ENCODE measurements around the gene SCML1. TPM values are rescaled to one million over a fixed set of nuclear protein-coding genes. Genes with fewer than 3 reads are reported as not detected.
A peak's percentile ranks its signal among the peaks of the same experiment; 100 is the strongest.

The SCML1 gene
- total RNA-seq, 2 experiments from 2014 or later = 5.7 to 6.1 TPM

DNA sequence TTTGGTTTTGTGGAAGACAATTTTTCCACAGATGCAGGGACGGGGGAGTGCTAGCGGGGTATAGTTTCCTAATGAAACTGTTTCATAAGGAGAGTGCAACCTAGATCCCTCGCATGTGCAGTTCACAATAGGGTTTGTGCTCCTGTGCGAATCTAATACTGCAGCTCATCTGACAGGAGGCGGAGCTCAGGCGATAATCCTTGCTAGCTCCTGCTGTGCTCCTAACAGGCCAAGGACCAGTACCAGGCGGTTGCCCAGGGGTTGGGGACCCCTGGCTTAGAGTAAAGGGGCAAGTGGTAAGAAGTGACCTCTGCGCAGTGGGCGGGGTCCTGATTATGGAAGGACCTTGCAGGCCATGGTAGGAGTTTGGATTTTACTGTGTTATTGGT is 3.8 kb downstream of the SCML1 start:
- Mint-ChIP-seq H3K27ac (no peak overlapping the region), H3K4me1 (ENCODE audit: low read depth) (peaks cover 31% of the 10 kb centered on the region), H3K4me3 (no peak overlapping the region), H3K27me3 (ENCODE audit: low read depth) (peaks cover 19% of the 10 kb centered on the region), H3K36me3 (ENCODE audit: low read depth) (no peaks in the 10 kb centered on the region), H3K9me3 (ENCODE audit: insufficient read depth) (no peaks in the 10 kb centered on the region)
- ChIA-PET CTCF (no interaction called here), POLR2A (no interaction called here)
- no peak for ATAC-seq
- no peak for DNase-seq

DNA sequence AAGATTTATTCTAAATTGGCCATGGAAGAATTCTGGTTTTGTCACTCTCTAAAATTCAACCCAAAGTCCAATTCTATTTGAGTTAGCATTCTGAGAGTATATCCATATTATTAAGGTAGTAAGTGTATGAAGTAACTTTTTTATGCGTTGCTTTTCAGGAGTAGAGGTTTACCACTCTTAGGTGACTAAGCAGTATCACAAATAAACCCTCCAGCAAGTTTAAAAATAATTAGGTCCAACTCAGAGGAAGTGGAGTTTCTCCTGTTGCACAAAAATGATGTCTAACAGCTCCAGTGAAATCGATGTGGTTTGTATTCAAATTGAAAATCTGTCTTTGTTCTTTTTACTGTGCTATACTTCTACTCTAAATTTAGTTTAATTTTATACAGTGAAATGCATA is 6.6 kb downstream of the SCML1 start:
- Mint-ChIP-seq H3K27ac (no peak overlapping the region), H3K4me1 (ENCODE audit: low read depth) (peaks cover 17% of the 10 kb centered on the region), H3K9me3 (ENCODE audit: insufficient read depth) (no peaks in the 10 kb centered on the region), H3K27me3 (ENCODE audit: low read depth) (peaks cover 16% of the 10 kb centered on the region), H3K4me3 (no peak overlapping the region), H3K36me3 (ENCODE audit: low read depth) (no peaks in the 10 kb centered on the region)
- ChIA-PET POLR2A (no interaction called here), CTCF (interaction anchor here (1.1 kb wide), 1 partner anchor 209 kb away, joined by 3 read pairs; no protein-coding TSS in a partner anchor)
- ATAC-seq (no peak), DNase-seq (no peak)

DNA sequence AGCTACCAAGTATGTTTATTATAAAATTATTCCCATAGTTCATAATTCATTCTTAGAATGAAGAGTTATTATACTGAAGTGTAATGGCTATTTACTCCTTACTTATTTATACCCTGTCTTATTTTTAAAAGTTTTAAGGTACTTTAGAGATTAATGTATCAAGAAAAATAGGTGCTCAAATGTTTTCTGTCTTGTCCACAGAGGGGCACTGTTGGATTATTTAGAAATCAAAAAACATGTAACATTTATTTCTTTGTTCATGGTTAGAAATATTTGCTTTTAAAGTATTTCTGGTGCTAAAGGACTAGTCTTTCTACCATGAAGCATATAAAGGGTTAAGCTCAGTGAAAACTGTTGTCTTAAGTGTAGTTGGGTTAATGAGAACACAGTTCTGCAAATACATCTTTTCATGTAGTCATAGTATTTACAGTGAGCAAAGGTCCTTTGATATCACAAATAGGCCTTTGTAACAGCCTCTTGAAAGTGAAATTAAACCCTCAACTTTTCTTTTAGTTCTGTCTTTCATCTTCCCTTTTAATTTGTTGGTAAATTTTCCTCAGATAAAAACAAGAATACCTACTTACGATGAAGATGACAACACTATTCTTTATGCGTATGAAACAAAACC is 7.7 kb downstream of the SCML1 start:
- Mint-ChIP-seq H3K4me1 (ENCODE audit: low read depth) (peaks cover 8% of the 10 kb centered on the region), H3K9me3 (ENCODE audit: insufficient read depth) (no peaks in the 10 kb centered on the region), H3K36me3 (ENCODE audit: low read depth) (no peaks in the 10 kb centered on the region), H3K27ac (no peak overlapping the region), H3K4me3 (no peak overlapping the region), H3K27me3 (ENCODE audit: low read depth) (peaks cover 10% of the 10 kb centered on the region)
- ATAC-seq (no peak), DNase-seq (no peak)
- POLR2A ChIA-PET = no interaction called here
- CTCF ChIA-PET = interaction anchor here (1.1 to 1.3 kb wide), 2 partner anchors 210 to 632 kb away, joined by 3 to 4 read pairs; no protein-coding TSS in a partner anchor

DNA sequence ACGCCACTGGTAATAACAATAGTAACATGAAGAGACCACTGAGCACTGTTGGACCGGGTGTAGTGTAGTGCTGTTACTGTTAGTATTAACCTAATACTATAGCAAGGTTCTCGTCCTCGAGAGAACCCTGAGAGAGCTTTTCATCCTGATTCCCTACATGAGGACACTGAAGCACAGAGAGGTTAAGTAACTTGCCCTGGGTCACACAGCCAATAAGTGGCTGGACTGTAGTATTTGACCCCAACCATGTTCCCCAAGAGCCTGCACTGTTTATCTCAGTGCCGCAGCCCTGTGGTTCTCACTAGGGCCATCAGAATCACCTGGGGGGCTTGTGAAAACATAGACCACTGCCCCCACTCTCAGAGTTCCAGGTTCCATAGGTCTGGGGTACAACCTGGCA is 10.4 kb downstream of the SCML1 start:
- Mint-ChIP-seq H3K27ac (no peak overlapping the region), H3K9me3 (ENCODE audit: insufficient read depth) (no peaks in the 10 kb centered on the region), H3K27me3 (ENCODE audit: low read depth) (peaks cover under 1% of the 10 kb centered on the region), H3K4me1 (ENCODE audit: low read depth) (peaks cover 2% of the 10 kb centered on the region), H3K4me3 (no peak overlapping the region), H3K36me3 (ENCODE audit: low read depth) (peaks cover 6% of the 10 kb centered on the region)
- no peak for ATAC-seq
- ChIA-PET POLR2A (no interaction called here), CTCF (no interaction called here)
- no peak for DNase-seq

DNA sequence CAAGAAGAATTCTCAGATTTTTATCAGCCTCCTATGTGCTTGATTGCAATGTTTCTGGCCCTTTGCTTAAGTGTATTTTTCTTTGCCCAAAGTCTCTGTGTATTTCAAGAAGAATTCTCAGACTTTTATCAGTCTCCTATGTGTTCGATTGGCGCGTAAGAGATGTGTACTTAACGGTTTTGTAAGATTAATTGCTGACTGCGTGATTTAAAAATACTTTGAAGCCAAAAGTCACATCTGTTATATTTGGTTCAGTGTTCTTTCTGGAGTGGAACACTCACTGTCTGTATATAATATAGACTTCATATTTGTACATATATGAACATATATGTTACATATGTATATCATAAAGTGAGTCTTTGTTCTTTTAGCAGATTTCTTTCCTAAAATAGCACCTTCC is 11.4 kb downstream of the SCML1 start:
- ATAC-seq = no peak
- H3K27ac Mint-ChIP-seq = no peak overlapping the region
- H3K4me3 Mint-ChIP-seq = no peak overlapping the region
- CTCF ChIA-PET = no interaction called here
- H3K27me3 Mint-ChIP-seq (ENCODE audit: low read depth) = no peaks in the 10 kb centered on the region
- H3K36me3 Mint-ChIP-seq (ENCODE audit: low read depth) = peaks cover 6% of the 10 kb centered on the region
- POLR2A ChIA-PET = no interaction called here
- H3K9me3 Mint-ChIP-seq (ENCODE audit: insufficient read depth) = no peaks in the 10 kb centered on the region
- no peak for DNase-seq
- H3K4me1 Mint-ChIP-seq (ENCODE audit: low read depth) = peaks cover 2% of the 10 kb centered on the region

DNA sequence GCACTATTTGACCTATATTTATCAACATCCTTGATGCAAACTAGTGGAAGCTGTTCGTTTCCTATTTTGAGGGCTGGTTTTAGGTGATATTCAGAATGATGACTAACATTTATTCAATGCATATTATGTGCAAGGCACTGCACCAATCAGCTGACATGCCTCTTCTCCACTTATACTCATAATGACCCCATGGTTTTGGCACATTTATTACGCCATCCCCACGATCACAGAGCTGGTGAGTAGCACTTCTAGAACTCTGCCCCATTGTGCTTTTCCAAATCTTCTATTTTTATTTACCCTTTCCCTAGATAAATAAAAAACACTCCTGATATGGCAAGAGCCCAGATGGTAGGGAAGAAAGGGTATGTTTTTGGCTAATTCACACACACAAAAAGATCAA is 13.1 kb downstream of the SCML1 start:
- ChIA-PET CTCF (no interaction called here), POLR2A (no interaction called here)
- DNase-seq = no peak
- ATAC-seq = no peak
- Mint-ChIP-seq H3K4me1 (ENCODE audit: low read depth) (no peaks in the 10 kb centered on the region), H3K36me3 (ENCODE audit: low read depth) (peaks cover 6% of the 10 kb centered on the region), H3K27ac (no peak overlapping the region), H3K27me3 (ENCODE audit: low read depth) (no peaks in the 10 kb centered on the region), H3K9me3 (ENCODE audit: insufficient read depth) (no peaks in the 10 kb centered on the region), H3K4me3 (no peak overlapping the region)

DNA sequence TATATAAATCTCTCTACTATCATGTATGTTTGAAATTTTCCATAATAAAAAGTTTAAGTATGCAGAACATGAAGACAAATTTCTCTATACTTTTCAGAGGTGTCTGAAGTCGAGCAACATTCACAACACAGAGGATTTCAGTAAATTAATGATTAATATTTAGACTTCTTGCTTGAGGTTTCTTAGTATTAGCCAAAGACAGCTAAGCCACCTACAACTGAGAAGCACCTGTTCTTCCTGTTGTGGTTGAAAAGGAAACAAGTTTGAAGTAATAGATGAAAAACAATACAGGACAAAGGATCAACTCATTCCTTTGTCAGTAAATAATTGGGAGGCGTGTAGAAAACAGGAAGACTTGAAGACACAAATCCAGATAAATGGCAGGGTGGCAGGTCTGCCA is 21.1 kb downstream of the SCML1 start:
- ATAC-seq (no peak), DNase-seq (no peak)
- peaks cover 4% of the 10 kb centered on the region for H3K4me1 Mint-ChIP-seq (ENCODE audit: low read depth)
- H3K9me3 Mint-ChIP-seq (ENCODE audit: insufficient read depth) = no peaks in the 10 kb centered on the region
- no peaks in the 10 kb centered on the region for H3K27me3 Mint-ChIP-seq (ENCODE audit: low read depth)
- no peak overlapping the region for H3K27ac Mint-ChIP-seq
- ChIA-PET CTCF (no interaction called here), POLR2A (no interaction called here)
- H3K36me3 Mint-ChIP-seq (ENCODE audit: low read depth) = no peaks in the 10 kb centered on the region
- H3K4me3 Mint-ChIP-seq = no peak overlapping the region

DNA sequence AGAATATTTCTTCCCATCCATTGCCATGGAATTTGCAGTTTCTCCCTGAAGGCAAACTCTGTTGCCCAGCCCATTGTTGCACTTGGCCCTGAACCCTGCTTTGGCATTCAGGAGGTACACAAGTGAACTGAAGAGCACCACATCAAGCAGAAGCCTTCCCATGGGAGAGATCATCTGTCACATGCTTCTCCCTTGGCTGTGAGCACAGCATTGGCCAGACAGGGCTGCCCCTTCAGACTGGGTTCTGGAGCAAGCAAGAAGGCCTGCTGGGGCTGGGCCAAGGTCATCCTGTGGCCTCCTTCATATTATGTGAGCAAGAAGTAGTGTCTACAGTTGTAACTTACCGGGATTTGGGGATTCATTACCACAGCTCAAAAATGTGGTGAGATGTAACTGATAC is 22.7 kb downstream of the SCML1 start:
- peaks cover 4% of the 10 kb centered on the region for H3K4me1 Mint-ChIP-seq (ENCODE audit: low read depth)
- DNase-seq (no peak), ATAC-seq (no peak)
- no peaks in the 10 kb centered on the region for H3K9me3 Mint-ChIP-seq (ENCODE audit: insufficient read depth)
- no peak overlapping the region for H3K4me3 Mint-ChIP-seq
- no peaks in the 10 kb centered on the region for H3K27me3 Mint-ChIP-seq (ENCODE audit: low read depth)
- H3K36me3 Mint-ChIP-seq (ENCODE audit: low read depth) = no peaks in the 10 kb centered on the region
- POLR2A ChIA-PET = no interaction called here
- no peak overlapping the region for H3K27ac Mint-ChIP-seq
- CTCF ChIA-PET = no interaction called here

DNA sequence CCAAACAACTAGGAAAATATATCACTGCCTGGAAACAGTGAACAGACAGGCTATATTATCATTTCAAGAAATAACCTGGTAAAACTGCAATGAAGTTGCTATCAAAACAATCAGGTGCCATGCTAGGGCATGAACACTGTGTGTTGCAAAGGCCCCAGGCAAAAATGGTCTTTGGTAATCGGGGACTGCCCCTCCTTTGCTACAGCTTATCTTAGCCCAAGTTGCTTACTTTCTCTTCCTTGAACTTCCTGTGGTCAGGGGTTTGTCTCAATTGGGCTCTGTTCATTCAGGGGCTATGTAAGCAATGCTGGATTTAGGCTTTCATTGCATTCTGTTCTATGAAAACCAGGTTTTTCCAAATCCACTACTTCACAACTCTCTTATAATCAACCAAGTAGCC is 30.4 kb downstream of the SCML1 start:
- DNase-seq (no peak), ATAC-seq (no peak)
- no peak overlapping the region for H3K4me3 Mint-ChIP-seq
- POLR2A ChIA-PET = no interaction called here
- no peaks in the 10 kb centered on the region for H3K4me1 Mint-ChIP-seq (ENCODE audit: low read depth)
- H3K27me3 Mint-ChIP-seq (ENCODE audit: low read depth) = no peaks in the 10 kb centered on the region
- no peak overlapping the region for H3K27ac Mint-ChIP-seq
- no peaks in the 10 kb centered on the region for H3K36me3 Mint-ChIP-seq (ENCODE audit: low read depth)
- H3K9me3 Mint-ChIP-seq (ENCODE audit: insufficient read depth) = no peaks in the 10 kb centered on the region
- CTCF ChIA-PET = no interaction called here

DNA sequence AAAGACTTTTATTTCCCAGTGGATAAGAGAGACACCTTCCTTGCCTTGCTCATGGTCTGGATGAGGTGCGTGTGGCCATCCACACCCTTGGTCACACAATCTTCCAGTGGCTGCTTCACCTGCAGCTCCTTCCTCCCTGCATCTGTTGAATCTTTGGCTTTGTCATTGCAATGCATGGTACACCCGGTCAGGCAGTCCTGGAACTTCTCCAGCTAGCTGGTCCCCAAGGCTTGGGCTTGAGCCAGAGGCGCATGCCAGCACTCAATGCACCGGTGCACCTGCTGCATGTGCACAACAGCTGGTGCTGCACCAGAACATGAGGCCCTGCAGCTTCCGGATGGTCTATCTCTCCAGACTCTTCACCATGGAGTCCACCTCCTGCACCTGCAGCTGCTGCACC is 31.7 kb downstream of the SCML1 start:
- no peak for ATAC-seq
- Mint-ChIP-seq H3K27ac (no peak overlapping the region), H3K4me3 (no peak overlapping the region), H3K4me1 (ENCODE audit: low read depth) (no peaks in the 10 kb centered on the region), H3K9me3 (ENCODE audit: insufficient read depth) (no peaks in the 10 kb centered on the region), H3K36me3 (ENCODE audit: low read depth) (no peaks in the 10 kb centered on the region), H3K27me3 (ENCODE audit: low read depth) (no peaks in the 10 kb centered on the region)
- no peak for DNase-seq
- POLR2A ChIA-PET = no interaction called here
- CTCF ChIA-PET = no interaction called here

DNA sequence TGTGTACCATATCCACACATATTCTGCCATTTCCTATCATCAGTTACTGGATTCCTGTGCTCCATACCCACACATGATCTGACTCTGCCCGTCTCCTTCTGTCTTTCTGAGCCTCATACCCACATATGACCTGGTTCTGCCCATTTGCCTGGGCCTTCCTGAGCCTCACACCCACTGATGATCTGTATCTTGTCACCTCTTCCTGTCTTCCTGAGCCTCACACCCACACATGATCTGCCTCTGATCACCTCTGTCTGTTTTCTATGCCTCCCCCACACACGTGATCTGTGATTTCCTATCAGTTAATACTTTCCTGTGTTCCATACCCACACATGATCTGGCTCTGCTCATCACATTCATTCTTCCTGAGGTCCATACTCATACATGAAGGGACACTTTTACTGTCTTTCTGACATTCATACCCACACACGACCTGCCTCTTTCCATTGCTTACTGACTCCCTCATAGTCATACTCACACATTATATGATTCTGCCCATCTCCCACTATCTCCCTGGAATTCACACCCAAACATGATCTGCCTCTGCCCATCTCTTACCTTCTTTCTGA is 32.5 kb downstream of the SCML1 start:
- no peaks in the 10 kb centered on the region for H3K36me3 Mint-ChIP-seq (ENCODE audit: low read depth)
- POLR2A ChIA-PET = no interaction called here
- ATAC-seq (no peak), DNase-seq (peak; percentile 21)
- H3K9me3 Mint-ChIP-seq (ENCODE audit: insufficient read depth) = no peaks in the 10 kb centered on the region
- H3K4me3 Mint-ChIP-seq = no peak overlapping the region
- no peak overlapping the region for H3K27ac Mint-ChIP-seq
- CTCF ChIA-PET = no interaction called here
- no peaks in the 10 kb centered on the region for H3K27me3 Mint-ChIP-seq (ENCODE audit: low read depth)
- H3K4me1 Mint-ChIP-seq (ENCODE audit: low read depth) = no peaks in the 10 kb centered on the region

DNA sequence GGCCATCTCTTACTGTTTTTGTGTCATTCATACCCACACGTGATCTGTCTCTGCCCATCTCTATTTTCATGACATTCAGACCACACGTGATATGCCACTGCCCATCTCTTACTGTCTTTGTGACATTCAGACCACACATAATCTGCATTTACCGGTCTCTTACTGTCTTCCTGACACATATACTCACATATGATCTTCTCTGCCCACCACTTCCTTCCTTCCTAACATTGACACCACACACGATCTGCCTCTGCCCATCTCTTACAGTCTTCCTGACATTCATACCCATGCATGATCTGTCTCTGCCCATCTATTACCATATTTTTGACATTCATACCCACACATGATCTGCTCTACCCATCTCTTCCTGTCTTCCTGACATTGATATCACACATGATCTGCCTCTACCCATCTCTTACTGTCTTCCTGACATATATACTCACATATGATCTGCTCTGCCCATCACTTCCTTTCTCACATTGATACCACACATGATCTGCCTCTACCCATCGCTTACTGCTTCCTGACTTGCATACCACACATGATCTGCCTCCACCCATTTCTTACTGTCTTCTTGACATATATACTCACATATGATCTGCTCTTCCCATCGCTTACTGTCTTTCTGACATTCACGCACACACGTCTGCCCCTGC is 36.1 kb downstream of the SCML1 start:
- no peaks in the 10 kb centered on the region for H3K36me3 Mint-ChIP-seq (ENCODE audit: low read depth)
- no peak overlapping the region for H3K4me3 Mint-ChIP-seq
- ATAC-seq (peak; percentile 23), DNase-seq (no peak)
- no peaks in the 10 kb centered on the region for H3K27me3 Mint-ChIP-seq (ENCODE audit: low read depth)
- H3K4me1 Mint-ChIP-seq (ENCODE audit: low read depth) = peaks cover 4% of the 10 kb centered on the region
- ChIA-PET POLR2A (no interaction called here), CTCF (no interaction called here)
- no peaks in the 10 kb centered on the region for H3K9me3 Mint-ChIP-seq (ENCODE audit: insufficient read depth)
- H3K27ac Mint-ChIP-seq = no peak overlapping the region

DNA sequence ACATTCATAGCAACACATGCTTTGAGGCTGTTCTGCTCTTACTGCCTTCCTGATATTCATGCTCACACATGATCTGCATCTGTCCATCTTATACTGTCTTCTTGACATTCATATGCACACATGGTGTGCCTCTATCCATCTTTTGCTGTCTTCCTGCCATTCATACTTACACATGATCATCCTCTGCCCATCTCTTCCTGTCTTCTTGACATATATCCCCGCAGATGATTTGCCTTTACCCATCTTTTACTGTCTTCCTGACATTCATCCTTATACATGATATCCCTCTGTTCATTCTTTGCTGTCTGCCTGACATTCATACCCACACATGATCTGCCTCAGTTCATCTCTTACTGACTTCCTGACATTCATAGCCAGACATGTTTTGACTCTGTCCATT is 36.8 kb downstream of the SCML1 start:
- ChIA-PET POLR2A (no interaction called here), CTCF (no interaction called here)
- no peak for ATAC-seq

More for the DNA sequence above, 36.8 kb downstream of the SCML1 start:
- Mint-ChIP-seq H3K27ac (no peak overlapping the region), H3K36me3 (ENCODE audit: low read depth) (no peaks in the 10 kb centered on the region), H3K27me3 (ENCODE audit: low read depth) (no peaks in the 10 kb centered on the region), H3K9me3 (ENCODE audit: insufficient read depth) (no peaks in the 10 kb centered on the region), H3K4me3 (no peak overlapping the region), H3K4me1 (ENCODE audit: low read depth) (peaks cover 4% of the 10 kb centered on the region)
- no peak for DNase-seq
